GM21360 (cell line): ENCODE results near the gene PDE7B.
"Not testable (repeated sequence)": the region's sequence is repeated elsewhere in the genome, so short reads cannot be mapped to it uniquely, and the experiment has no call there.

Source experiments
- ATAC-seq: cut with Tn5 transposase; IDR thresholded peaks from one replicate; pipeline ENCODE4 v1.9.1; 2021; ENCODE audit warnings: mild to moderate bottlenecking, moderate library complexity; ENCODE audit not compliant: unreplicated experiment

The PDE7B gene

DNA sequence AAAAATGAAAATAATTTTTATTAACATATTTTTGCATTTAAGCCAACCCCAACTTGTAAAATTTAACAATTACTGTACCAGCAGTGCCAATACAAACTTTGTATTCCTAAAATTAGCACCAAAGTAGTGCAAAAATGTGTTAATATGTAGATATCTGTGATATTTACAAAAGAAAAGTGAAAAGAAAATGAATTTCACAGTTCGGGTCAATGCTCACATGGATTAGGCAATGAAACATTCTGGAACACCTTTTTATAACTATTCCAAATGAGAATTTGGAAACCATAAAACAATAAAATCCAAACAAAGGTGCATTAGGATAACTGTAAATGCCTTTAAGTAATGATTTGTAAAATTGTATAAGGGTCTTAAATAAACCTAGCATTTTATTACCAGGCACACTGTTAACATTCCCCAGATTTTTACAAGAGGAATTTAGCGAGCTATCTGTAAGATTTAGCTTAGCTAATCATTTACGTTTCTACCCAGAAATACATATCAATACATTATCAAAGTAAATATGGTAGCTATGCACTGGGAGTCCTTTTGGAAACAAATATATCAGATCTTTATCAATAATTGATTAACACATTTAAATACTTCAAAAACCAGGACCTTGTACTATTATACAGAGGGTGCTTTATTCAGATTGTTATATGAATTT, 286.4 kb downstream of the PDE7B start:
- ATAC-seq: no peak

DNA sequence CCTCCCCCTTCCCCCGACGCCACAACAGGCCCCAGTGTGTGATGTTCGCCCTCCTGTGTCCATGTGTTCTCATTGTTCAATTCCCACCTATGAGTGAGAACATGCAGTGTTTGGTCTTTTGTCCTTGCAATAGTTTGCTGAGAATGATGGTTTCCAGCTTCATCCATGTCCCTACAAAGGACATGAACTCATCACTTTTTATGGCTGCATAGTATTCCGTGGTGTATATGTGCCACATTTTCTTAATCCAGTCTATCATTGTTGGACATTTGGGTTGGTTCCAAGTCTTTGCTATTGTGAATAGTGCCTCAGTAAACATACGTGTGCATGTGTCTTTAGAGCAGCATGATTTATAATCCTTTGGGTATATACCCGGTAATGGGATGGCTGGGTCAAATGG, 287.6 kb downstream of the PDE7B start:
- ATAC-seq: not testable (repeated sequence)

- ATAC-seq: no peak
Observed at GRCh38 chr6:136144251-136145023, 292.9 kb downstream of the PDE7B start.

- no peak for ATAC-seq
Observed at GRCh38 chr6:136146130-136146529, 294.6 kb downstream of the PDE7B start.

GRCh38 chr6:136147342-136147741, 295.8 kb downstream of the PDE7B start:
- ATAC-seq: no peak

DNA sequence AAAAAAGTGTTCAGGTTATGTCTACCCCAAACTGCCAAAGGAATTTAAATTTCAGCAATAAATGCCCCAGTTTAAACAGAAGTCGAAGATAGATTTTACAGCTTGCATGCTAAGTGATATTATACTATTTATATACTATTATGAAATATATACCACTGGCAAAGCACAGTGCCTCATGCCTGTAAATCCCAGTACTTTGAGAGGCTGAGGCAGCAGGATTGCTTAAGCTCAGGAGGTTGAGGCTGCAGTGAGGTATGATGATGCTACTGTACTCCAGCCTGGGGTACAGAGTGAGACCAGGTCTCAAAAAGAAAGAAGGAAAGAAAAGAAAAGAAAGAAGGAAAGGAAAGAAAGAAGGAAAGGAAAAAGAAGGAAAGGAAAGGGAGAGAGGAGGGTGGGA, 296.6 kb downstream of the PDE7B start:
- ATAC-seq: no peak

- no peak for ATAC-seq
Observed at GRCh38 chr6:136148523-136148922, 297.0 kb downstream of the PDE7B start.

GRCh38 chr6:136149311-136149710, 297.8 kb downstream of the PDE7B start:
- ATAC-seq: no peak

GRCh38 chr6:136150961-136151360, 299.5 kb downstream of the PDE7B start:
- no peak for ATAC-seq

GRCh38 chr6:136153707-136154375, 302.3 kb downstream of the PDE7B start:
- no peak for ATAC-seq

- no peak for ATAC-seq
Observed at GRCh38 chr6:136155191-136155590, 303.7 kb downstream of the PDE7B start.

DNA sequence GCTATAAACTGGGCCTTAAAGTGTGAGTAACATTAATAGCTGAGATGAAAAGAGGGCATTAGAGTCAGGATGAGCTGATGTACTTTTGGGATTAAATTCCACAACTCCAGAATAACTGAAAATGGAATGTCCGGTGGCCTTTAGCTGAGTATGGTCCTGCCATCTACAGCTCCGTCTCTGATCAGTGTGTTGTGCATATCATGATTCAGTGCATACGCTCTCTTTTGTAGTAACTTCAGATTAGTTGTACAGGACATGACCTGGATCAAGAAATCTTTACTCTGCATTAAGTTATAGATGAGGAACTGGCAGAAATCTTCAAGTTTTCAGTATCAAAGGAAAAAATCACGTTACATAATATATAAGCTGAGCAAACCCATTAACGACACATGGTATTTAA, 306.2 kb downstream of the PDE7B start:
- no peak for ATAC-seq

DNA sequence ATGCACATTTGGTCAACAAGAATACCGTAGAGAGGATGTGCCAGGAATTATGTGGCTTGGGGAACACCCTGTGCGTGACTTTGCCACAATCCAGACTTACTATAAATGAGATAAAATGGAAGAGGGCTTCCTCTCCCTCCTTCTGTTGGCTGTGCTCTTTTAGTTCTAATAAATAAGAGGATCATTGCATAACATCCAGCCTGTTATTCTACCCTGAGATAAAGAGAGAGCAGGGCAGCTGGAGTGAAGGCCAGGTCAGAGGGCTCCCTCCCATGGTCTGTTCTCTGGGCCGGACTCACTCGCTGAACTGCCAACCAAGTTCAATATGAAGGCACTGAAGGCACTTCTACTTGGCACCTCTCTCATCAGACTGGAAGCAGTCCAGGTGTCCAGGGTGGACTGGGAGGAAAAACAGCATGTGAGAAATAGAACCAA, 306.9 kb downstream of the PDE7B start:
- ATAC-seq: no peak

DNA sequence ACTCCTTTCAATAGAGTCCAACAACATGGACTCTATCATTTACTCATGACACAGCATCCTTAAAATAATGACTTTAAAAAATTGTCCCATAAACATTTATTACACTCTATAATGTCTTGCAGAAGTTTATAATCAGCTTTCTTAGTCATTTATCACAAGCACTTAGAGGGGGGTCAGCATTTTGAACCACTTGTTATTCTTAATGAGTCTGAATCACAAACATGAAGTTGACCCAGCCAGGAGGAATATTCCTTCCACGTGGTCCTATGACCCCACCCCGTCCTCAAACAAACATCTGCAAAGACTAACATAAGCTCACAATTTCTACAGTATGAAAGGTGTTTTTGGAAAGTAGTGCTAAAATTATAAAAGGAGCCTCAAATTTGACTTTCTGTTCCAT, 307.5 kb downstream of the PDE7B start:
- ATAC-seq: no peak

- no peak for ATAC-seq
Observed at GRCh38 chr6:136160250-136160649, 308.7 kb downstream of the PDE7B start.

DNA sequence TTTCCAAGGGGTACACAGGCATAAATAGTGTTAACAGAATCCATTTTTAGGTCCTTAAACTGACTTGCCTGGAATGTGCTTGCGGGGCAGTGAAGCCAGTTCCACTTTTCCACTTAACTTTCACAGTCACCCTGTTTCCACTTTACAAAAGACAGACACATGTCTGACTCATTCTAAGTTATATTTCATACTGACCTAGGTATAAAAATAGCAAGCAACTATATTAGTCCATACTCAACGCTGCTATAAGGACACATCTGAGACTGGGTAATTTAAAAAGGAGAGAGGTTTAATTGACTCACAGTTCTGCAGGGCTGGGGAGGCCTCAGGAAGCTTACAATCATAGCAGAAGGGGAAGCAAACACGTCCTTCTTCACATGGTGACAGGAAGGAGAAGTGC, 310.4 kb downstream of the PDE7B start:
- ATAC-seq: no peak

DNA sequence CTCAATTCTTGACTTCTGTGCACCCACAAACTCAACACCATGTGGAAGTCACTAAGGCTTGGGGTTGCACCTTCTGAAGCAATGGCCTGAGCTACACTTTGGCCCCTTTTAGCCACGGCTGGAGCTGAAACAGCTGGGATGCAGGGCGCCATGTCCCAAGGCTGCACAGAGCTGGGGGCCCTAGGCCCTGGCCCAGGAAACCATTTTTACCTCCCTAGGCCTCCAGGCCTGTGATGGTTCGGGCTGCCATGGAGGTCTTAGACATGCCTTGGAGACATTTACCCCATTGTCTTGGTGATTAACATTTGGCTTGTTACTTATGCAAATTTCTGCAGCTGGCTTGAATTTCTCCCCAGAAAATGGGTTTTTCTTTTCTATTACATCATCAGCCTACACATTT, 311.8 kb downstream of the PDE7B start:
- ATAC-seq: no peak

- no peak for ATAC-seq
Observed at GRCh38 chr6:136166815-136167214, 315.3 kb downstream of the PDE7B start.

GRCh38 chr6:136169394-136170148, 318.1 kb downstream of the PDE7B start:
- no peak for ATAC-seq

GRCh38 chr6:136171231-136171630, 319.7 kb downstream of the PDE7B start:
- ATAC-seq: no peak
